GM12878 (cell line): ENCODE measurements around the gene DOK4. TPM values are rescaled to one million over a fixed set of nuclear protein-coding genes. Genes with fewer than 3 reads are reported as not detected.

Experiments used
- ATAC-seq: fragments of 200-7000 bp; cut with Tn5 transposase; 3 replicates; pipeline ENCODE4 v1.9.1; 2020; ENCODE audit warnings: mild to moderate bottlenecking, moderate library complexity
- BruUV-seq: library from RNA; stranded (reverse); fragments of 400-500 nt; replicated peaks from 2 replicates; lab custom pipeline; 2021; lab: Mats Ljungman, UMichigan
- CTCF ChIA-PET: fragments of 300-600 bp; sonication (Branson Sonifier 250); formaldehyde crosslinking; extraction: SDS; loops from one replicate; lab custom pipeline; 2021; ENCODE audit warnings: inconsistent platforms; lab: Yijun Ruan, JAX
- POLR2A ChIA-PET: fragments of 350-600 bp; formaldehyde crosslinking; extraction: SDS; loops from one replicate; lab custom pipeline; 2021; ENCODE audit warnings: inconsistent platforms; lab: Charles Lee
- RAD21 ChIA-PET: fragments of 300-600 bp; sonication (Branson Sonifier 250); formaldehyde crosslinking; loops from one replicate; lab custom pipeline; 2023; ENCODE audit warnings: antibody characterized with exemption; ENCODE audit not compliant: unreplicated experiment; lab: Charles Lee
- SMC1A ChIA-PET: fragments of 300-600 bp; sonication (Branson Sonifier 250); formaldehyde crosslinking; loops from one replicate; lab custom pipeline; 2023; ENCODE audit not compliant: unreplicated experiment, uncharacterized antibody; lab: Charles Lee
- DNase-seq: peaks from one replicate; pipeline ENCODE4 v3.0.0-alpha.2; 2011; ENCODE audit warnings: low read depth, low spot score
- FAIRE-seq: peaks from 3 replicates; lab custom pipeline; 2011; peaks lifted over from hg19 to GRCh38; lab: Jason Lieb, UNC
- H2AFZ ChIP-seq: 2 replicates; pipeline ENCODE4 v1.6.0; 2011; ENCODE audit warnings: low read depth, low read length, control low read depth; ENCODE audit not compliant: control insufficient read depth
- H3K27ac ChIP-seq: 2 replicates; pipeline ENCODE4 v1.5.1; 2011; ENCODE audit warnings: control low read depth; ENCODE audit not compliant: control insufficient read depth, insufficient read depth
- H3K27me3 ChIP-seq, 2 experiments: replicated peaks in 1 of 2; 2 replicates each; pipeline versions ENCODE4 v1.6.0 to v1.6.1; 2011; ENCODE audit warnings: low read length in 1 of 2; ENCODE audit not compliant: control insufficient read depth in 2 of 2, insufficient read depth in 2 of 2
- H3K36me3 ChIP-seq, 2 experiments: 2 replicates each; pipeline ENCODE4 v1.5.1; 2011; ENCODE audit warnings: low read length in 1 of 2; ENCODE audit not compliant: control insufficient read depth in 2 of 2, insufficient read depth in 2 of 2
- H3K4me1 ChIP-seq: 2 replicates; pipeline ENCODE4 v1.6.1; 2011; ENCODE audit warnings: mild to moderate bottlenecking, low read length, moderate library complexity, mixed read lengths; ENCODE audit not compliant: control insufficient read depth, insufficient read depth
- H3K4me2 ChIP-seq: 2 replicates; pipeline ENCODE4 v1.6.0; 2011; ENCODE audit warnings: control low read depth; ENCODE audit not compliant: control insufficient read depth, insufficient read depth
- H3K4me3 ChIP-seq: fragments of 200-600 bp; sonication (generic); 2 replicates; pipeline ENCODE4 v1.5.1; 2016
- H3K79me2 ChIP-seq: 2 replicates; pipeline ENCODE4 v1.6.0; 2011; ENCODE audit warnings: low read length; ENCODE audit not compliant: control insufficient read depth, insufficient read depth
- H3K9ac ChIP-seq: 2 replicates; pipeline ENCODE4 v1.8.0; 2011; ENCODE audit warnings: low read length, control low read depth, mixed read lengths; ENCODE audit not compliant: control insufficient read depth, insufficient read depth
- H3K9me3 ChIP-seq: replicated peaks from 3 replicates; pipeline ENCODE4 v1.5.1; 2011; ENCODE audit warnings: mild to moderate bottlenecking, low read length; ENCODE audit not compliant: control insufficient read depth, insufficient read depth
- H4K20me1 ChIP-seq: 2 replicates; pipeline ENCODE4 v1.6.0; 2011; ENCODE audit not compliant: control insufficient read depth, insufficient read depth
- ATF7 ChIP-seq: fragments of 450-650 bp; IDR thresholded peaks from 2 replicates; pipeline ENCODE4 v1.6.1; 2016; ENCODE audit warnings: low read depth, mild to moderate bottlenecking
- EZH2 ChIP-seq: IDR thresholded peaks from 2 replicates; pipeline ENCODE4 v1.6.1; 2012; ENCODE audit warnings: low read depth, mild to moderate bottlenecking, control low read depth, inconsistent platforms, low read length, borderline replicate concordance; ENCODE audit not compliant: control insufficient read depth
- JUNB ChIP-seq: IDR thresholded peaks from 2 replicates; pipeline ENCODE4 v1.6.1; 2016; ENCODE audit warnings: antibody characterized with exemption, mild to moderate bottlenecking
- KLF5 ChIP-seq: fragments of 450-650 bp; IDR thresholded peaks from 2 replicates; pipeline ENCODE4 v1.6.1; 2014; ENCODE audit warnings: mild to moderate bottlenecking; ENCODE audit not compliant: partially characterized antibody
- NR2C2 ChIP-seq: IDR thresholded peaks from 2 replicates; pipeline ENCODE4 v1.6.1; 2011; ENCODE audit warnings: borderline replicate concordance, low read depth; ENCODE audit not compliant: control insufficient read depth, insufficient read length
- SMAD5 ChIP-seq: IDR thresholded peaks from 2 replicates; pipeline ENCODE4 v1.6.1; 2016; ENCODE audit warnings: antibody characterized with exemption, low read depth
- SP1 ChIP-seq: IDR thresholded peaks from one replicate; pipeline ENCODE4 v1.6.1; 2011; ENCODE audit warnings: low read depth, low read length
- SRF ChIP-seq, 2 experiments: IDR thresholded peaks; 2 replicates each; pipeline ENCODE4 v1.6.1; 2011; ENCODE audit warnings: low read depth in 2 of 2, low read length in 2 of 2, mild to moderate bottlenecking in 1 of 2, moderate library complexity in 1 of 2
- TBL1XR1 ChIP-seq: IDR thresholded peaks from 2 replicates; pipeline ENCODE4 v1.6.1; 2012; ENCODE audit warnings: low read depth, low read length, improper control_type of control experiment
- ZNF207 ChIP-seq: fragments of 450-650 bp; IDR thresholded peaks from 2 replicates; pipeline ENCODE4 v1.6.1; 2014; ENCODE audit warnings: antibody characterized with exemption, mild to moderate bottlenecking, borderline replicate concordance
- WGBS: methylation state at CpG from one replicate; pipeline ENCODE4 v1.1.6; 2016; ENCODE audit warnings: low lambda C conversion rate; ENCODE audit not compliant: insufficient replicate concordance, insufficient coverage; ENCODE audit errors: missing lambda C conversion rate; 5-methylcytosine and 5-hydroxymethylcytosine counted together
- in situ Hi-C: fragments of 300-500 bp; cut with MboI; formaldehyde crosslinking; loops from 9 replicates; pipeline ENCODE4 v1.14.3; 2018; ENCODE audit warnings: mixed read lengths
- intact Hi-C: fragments of 100-400 bp; cut with micrococcal nuclease; formaldehyde crosslinking; loops from one replicate; pipeline ENCODE4 v1.14.2; 2022; ENCODE audit not compliant: unreplicated experiment
- polyA plus RNA-seq, 11 experiments: library from polyadenylated mRNA; depleted of rRNA in 4 of 11; unstranded in 6 of 11; stranded (reverse) in 5 of 11; fragments of >200 nt; fragmentation: Nextera tagmentation in 4 of 11; fragmentation: Illumina TruSeq in 1 of 11; extraction: Ambion mirVana in 4 of 11; extraction: Trizol in 1 of 11; gene quantifications; 1 replicate in 1 of 11; 2 replicates in 10 of 11; pipeline versions ENCODE4 v1.2.1 to v1.2.3, GENCODE V29; 2011 to 2016; ENCODE audit warnings: inconsistent platforms in 2 of 11, missing spikeins in 2 of 11, low read depth in 1 of 11
- total RNA-seq, 4 experiments: library from RNA; depleted of rRNA in 3 of 4; stranded (reverse); fragments of >200 nt in 3 of 4; fragmentation: Illumina TruSeq in 1 of 4; extraction: Trizol in 1 of 4; gene quantifications; 2 replicates each; pipeline versions ENCODE4 v1.2.1 to v1.2.3, GENCODE V29; 2013 to 2021
- TF ChIP-seq, protein P1 (sequence below): fragments of 450-650 bp; IDR thresholded peaks from 2 replicates; pipeline ENCODE4 v1.6.1; 2017; ENCODE audit warnings: low read depth, mild to moderate bottlenecking, moderate library complexity
- TF ChIP-seq, protein P2 (sequence below): fragments of 150-350 bp; IDR thresholded peaks from 2 replicates; pipeline ENCODE4 v1.6.1; 2016; ENCODE audit warnings: low read depth, low read length
- TF ChIP-seq, protein P3 (sequence below): IDR thresholded peaks from 2 replicates; pipeline ENCODE4 v1.6.1; 2011; ENCODE audit warnings: low read depth, mild to moderate bottlenecking, low read length, moderate library complexity, borderline replicate concordance; ENCODE audit errors: extremely low read depth
- TF ChIP-seq, protein P4 (sequence below): fragments of 450-650 bp; formaldehyde crosslinking; IDR thresholded peaks from 2 replicates; pipeline ENCODE4 v1.5.0; 2022; ENCODE audit warnings: mild to moderate bottlenecking, missing genetic modification characterization

DOK4 gene
- total and polyA plus RNA-seq, 10 of the 15 experiments (the other 5 are each of a cell fraction or from before 2014, with no cell fraction given), result 0.20 to 7.0 (median 2.4) TPM; not detected in 1

DNA sequence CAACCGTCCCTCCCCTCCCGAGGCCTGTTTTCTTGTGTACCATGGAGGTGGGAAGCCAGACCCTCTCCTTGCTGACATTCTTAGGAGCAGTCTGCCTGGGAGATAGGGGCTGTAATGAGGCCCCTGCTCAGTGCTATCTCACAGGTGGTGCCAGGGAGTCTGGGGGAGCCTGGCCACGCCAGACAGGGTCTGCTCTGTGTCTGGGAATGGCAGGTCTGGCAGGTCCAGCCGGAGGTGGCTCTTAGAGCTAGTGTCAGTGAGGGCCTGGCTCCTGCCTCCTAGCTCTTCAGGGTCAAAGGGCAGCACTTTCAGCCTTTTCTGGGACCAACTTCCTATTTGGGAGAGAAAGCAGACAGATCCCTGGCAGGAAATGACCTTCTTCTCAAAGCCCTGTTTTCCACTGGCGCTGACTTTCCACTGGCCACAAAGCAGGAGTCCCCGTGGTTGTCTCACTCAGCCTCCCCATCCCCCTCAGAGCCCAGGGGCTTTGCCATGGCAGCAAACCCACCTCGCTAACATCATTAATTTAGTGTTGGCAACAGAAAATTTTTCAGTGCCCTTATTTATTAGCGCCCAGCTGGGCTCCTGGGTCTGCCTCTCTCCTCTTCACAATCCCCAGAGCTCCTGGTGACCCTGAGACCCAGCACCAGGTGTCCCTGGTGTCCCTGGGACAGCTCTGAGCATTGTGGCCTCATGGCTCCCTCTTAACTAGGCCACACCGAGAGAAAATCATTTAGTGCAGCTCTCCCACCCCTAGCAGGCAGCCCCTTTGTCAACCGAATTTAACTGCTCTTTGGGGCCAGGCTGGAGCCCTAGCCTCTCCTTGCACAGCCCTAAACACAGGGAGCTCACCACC lies 24.0 kb upstream of the DOK4 start:
- no peak for FAIRE-seq
- BruUV-seq, result no TSS peak
- TF ChIP-seq, protein P1, sequence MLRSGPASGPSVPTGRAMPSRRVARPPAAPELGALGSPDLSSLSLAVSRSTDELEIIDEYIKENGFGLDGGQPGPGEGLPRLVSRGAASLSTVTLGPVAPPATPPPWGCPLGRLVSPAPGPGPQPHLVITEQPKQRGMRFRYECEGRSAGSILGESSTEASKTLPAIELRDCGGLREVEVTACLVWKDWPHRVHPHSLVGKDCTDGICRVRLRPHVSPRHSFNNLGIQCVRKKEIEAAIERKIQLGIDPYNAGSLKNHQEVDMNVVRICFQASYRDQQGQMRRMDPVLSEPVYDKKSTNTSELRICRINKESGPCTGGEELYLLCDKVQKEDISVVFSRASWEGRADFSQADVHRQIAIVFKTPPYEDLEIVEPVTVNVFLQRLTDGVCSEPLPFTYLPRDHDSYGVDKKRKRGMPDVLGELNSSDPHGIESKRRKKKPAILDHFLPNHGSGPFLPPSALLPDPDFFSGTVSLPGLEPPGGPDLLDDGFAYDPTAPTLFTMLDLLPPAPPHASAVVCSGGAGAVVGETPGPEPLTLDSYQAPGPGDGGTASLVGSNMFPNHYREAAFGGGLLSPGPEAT, result no peak
- no peak for TF ChIP-seq SMAD5
- TF ChIP-seq KLF5, result no peak
- no peak for TF ChIP-seq EZH2
- TF ChIP-seq, protein P2, sequence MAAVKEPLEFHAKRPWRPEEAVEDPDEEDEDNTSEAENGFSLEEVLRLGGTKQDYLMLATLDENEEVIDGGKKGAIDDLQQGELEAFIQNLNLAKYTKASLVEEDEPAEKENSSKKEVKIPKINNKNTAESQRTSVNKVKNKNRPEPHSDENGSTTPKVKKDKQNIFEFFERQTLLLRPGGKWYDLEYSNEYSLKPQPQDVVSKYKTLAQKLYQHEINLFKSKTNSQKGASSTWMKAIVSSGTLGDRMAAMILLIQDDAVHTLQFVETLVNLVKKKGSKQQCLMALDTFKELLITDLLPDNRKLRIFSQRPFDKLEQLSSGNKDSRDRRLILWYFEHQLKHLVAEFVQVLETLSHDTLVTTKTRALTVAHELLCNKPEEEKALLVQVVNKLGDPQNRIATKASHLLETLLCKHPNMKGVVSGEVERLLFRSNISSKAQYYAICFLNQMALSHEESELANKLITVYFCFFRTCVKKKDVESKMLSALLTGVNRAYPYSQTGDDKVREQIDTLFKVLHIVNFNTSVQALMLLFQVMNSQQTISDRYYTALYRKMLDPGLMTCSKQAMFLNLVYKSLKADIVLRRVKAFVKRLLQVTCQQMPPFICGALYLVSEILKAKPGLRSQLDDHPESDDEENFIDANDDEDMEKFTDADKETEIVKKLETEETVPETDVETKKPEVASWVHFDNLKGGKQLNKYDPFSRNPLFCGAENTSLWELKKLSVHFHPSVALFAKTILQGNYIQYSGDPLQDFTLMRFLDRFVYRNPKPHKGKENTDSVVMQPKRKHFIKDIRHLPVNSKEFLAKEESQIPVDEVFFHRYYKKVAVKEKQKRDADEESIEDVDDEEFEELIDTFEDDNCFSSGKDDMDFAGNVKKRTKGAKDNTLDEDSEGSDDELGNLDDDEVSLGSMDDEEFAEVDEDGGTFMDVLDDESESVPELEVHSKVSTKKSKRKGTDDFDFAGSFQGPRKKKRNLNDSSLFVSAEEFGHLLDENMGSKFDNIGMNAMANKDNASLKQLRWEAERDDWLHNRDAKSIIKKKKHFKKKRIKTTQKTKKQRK, result no peak
- TF ChIP-seq, protein P3, sequence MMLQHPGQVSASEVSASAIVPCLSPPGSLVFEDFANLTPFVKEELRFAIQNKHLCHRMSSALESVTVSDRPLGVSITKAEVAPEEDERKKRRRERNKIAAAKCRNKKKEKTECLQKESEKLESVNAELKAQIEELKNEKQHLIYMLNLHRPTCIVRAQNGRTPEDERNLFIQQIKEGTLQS, result no peak
- TF ChIP-seq, protein P4, sequence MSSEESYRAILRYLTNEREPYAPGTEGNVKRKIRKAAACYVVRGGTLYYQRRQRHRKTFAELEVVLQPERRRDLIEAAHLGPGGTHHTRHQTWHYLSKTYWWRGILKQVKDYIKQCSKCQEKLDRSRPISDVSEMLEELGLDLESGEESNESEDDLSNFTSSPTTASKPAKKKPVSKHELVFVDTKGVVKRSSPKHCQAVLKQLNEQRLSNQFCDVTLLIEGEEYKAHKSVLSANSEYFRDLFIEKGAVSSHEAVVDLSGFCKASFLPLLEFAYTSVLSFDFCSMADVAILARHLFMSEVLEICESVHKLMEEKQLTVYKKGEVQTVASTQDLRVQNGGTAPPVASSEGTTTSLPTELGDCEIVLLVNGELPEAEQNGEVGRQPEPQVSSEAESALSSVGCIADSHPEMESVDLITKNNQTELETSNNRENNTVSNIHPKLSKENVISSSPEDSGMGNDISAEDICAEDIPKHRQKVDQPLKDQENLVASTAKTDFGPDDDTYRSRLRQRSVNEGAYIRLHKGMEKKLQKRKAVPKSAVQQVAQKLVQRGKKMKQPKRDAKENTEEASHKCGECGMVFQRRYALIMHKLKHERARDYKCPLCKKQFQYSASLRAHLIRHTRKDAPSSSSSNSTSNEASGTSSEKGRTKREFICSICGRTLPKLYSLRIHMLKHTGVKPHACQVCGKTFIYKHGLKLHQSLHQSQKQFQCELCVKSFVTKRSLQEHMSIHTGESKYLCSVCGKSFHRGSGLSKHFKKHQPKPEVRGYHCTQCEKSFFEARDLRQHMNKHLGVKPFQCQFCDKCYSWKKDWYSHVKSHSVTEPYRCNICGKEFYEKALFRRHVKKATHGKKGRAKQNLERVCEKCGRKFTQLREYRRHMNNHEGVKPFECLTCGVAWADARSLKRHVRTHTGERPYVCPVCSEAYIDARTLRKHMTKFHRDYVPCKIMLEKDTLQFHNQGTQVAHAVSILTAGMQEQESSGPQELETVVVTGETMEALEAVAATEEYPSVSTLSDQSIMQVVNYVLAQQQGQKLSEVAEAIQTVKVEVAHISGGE (CRISPR knock-in tag), result no peak
- TF ChIP-seq TBL1XR1, result no peak
- TF ChIP-seq SRF (IDR thresholded peaks at IDR 0.05; ENCODE audit: low read depth in 2 of 2, low read length in 2 of 2), result no peak
- TF ChIP-seq NR2C2, result no peak
- TF ChIP-seq SP1, result no peak
- TF ChIP-seq ATF7, result no peak
- TF ChIP-seq JUNB, result no peak
- no peak for TF ChIP-seq ZNF207

More for the DNA sequence above, 24.0 kb upstream of the DOK4 start:
- Histone ChIP-seq H4K20me1 (no peaks in the 10 kb centered on the region), H3K4me3 (no peak overlapping the region), H3K27me3 (no peaks in the 10 kb centered on the region; a peak in 2 of 4 replicates), H3K9ac (no peak overlapping the region), H2AFZ (no peak overlapping the region), H3K27ac (no peak overlapping the region), H3K9me3 (no peaks in the 10 kb centered on the region), H3K4me2 (no peak overlapping the region), H3K4me1 (no peaks in the 10 kb centered on the region), H3K36me3 (peaks cover 0 to 3% of the 10 kb centered on the region in 2 experiments; a peak in 2 of 4 replicates), H3K79me2 (no peaks in the 10 kb centered on the region)
- in situ Hi-C loops (no loop called here), intact Hi-C loops (loop anchor here (2.0 kb wide), 1 partner anchor 87 kb away; no protein-coding TSS in a partner anchor)
- ATAC-seq (no peak), DNase-seq (no peak)
- SMC1A ChIA-PET, result interaction anchor here (0.7 to 1.5 kb wide), 2 partner anchors 9 to 13 kb away, joined by 3 read pairs; no protein-coding TSS in a partner anchor
- POLR2A ChIA-PET, result no interaction called here
- CTCF ChIA-PET, result interaction anchor here (1.0 to 2.7 kb wide), 3 partner anchors 9 to 94 kb away, joined by 4 to 9 read pairs (median 5); partner anchors contain the start of gene DOK4
- RAD21 ChIA-PET, result no interaction called here
- WGBS, result 40% methylated on average over 10 of the region's 10 CpGs
